Stomach smooth muscle (tissue), 2 donors: ENCODE measurements around the gene GLG1.
"Not testable (repeated sequence)": the region's sequence is repeated elsewhere in the genome, so short reads cannot be mapped to it uniquely, and the experiment has no call there.

Experiments used
- H3K27ac ChIP-seq: one replicate; pipeline ENCODE4 v1.7.0; 2013; ENCODE audit warnings: mild to moderate bottlenecking, low read length, inconsistent platforms
- H3K27me3 ChIP-seq, 2 donors: one replicate each; pipeline ENCODE4 v1.7.0; 2013; ENCODE audit warnings: low read length in 2 of 2; ENCODE audit not compliant: insufficient read depth in 2 of 2, control insufficient read depth in 1 of 2
- H3K36me3 ChIP-seq, 2 donors: one replicate each; pipeline ENCODE4 v1.7.0; 2013; ENCODE audit warnings: low read length in 2 of 2; ENCODE audit not compliant: control insufficient read depth in 2 of 2, insufficient read depth in 2 of 2
- H3K4me1 ChIP-seq: one replicate; pipeline ENCODE4 v1.7.0; 2013; ENCODE audit warnings: low read length; ENCODE audit not compliant: control insufficient read depth, insufficient read depth
- H3K4me3 ChIP-seq, 2 donors: one replicate each; pipeline ENCODE4 v1.7.0; 2013; ENCODE audit warnings: low read length in 2 of 2
- H3K9ac ChIP-seq, 2 donors: one replicate each; pipeline ENCODE4 v1.7.0; 2013; ENCODE audit warnings: low read length in 2 of 2, mild to moderate bottlenecking in 1 of 2
- H3K9me3 ChIP-seq, 2 donors: one replicate each; pipeline ENCODE4 v1.7.0; 2013; ENCODE audit warnings: low read length in 2 of 2; ENCODE audit not compliant: control insufficient read depth in 2 of 2
- donor health status: healthy.
- donor health status: Pancreatic carcinoma.

Gene GLG1

GRCh38 chr16:74558873-74559272 is 48.0 kb downstream of the GLG1 start:
- Histone ChIP-seq H3K4me1 (no peaks in the 10 kb centered on the region), H3K9me3 (no peaks in the 10 kb centered on the region), H3K9ac (no peak overlapping the region), H3K27me3 (no peaks in the 10 kb centered on the region), H3K4me3 (no peak overlapping the region), H3K36me3 (no peaks in the 10 kb centered on the region), H3K27ac (no peak overlapping the region)

DNA sequence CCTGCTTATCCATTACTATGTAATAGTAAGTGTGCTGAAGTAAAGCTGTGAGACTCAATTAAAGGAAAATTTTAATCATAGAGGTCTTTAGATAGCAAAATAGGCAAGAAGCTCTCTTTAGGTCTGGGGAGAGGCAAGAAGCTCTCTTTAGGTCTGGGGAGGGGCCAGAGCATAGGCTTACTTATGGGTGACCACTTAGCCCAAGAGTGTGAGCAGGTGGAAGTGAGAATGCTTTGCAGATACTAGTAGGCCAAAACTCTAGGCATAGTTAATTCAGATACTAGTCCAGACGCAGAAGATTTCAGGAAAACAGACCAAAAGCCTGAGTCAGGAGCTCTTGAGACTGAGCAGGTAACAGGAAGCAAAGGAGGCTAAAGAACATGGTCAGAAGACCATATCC is 49.6 kb downstream of the GLG1 start:
- no peaks in the 10 kb centered on the region for H3K9me3 ChIP-seq
- no peaks in the 10 kb centered on the region for H3K36me3 ChIP-seq
- no peaks in the 10 kb centered on the region for H3K4me1 ChIP-seq
- H3K27me3 ChIP-seq = no peaks in the 10 kb centered on the region
- no peak overlapping the region for H3K27ac ChIP-seq
- H3K9ac ChIP-seq = no peak overlapping the region
- no peak overlapping the region for H3K4me3 ChIP-seq

GRCh38 chr16:74556375-74556922 is 50.5 kb downstream of the GLG1 start:
- H3K36me3 ChIP-seq = no peaks in the 10 kb centered on the region
- no peaks in the 10 kb centered on the region for H3K27me3 ChIP-seq
- H3K4me1 ChIP-seq = no peaks in the 10 kb centered on the region
- no peak overlapping the region for H3K4me3 ChIP-seq
- H3K27ac ChIP-seq = no peak overlapping the region
- H3K9ac ChIP-seq = no peak overlapping the region
- H3K9me3 ChIP-seq = no peaks in the 10 kb centered on the region

DNA sequence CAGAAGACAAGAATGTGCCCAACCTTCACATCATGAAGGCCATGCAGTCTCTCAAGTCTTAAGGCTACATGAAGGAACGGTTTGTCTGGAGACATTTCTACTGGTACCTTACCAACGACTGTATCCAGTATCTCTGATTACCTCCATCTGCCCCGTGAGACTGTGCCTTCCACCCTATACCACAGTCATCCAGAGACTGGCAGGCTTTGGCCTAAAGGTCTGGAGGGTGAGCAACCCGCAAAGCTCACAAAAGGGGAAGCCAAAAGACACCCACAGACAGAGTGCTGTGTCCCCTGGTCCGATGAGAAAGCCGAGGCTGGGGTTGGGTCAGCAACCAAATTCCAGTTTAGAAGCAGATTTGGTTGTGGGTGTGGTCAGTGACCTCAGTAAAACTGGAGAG is 54.6 kb downstream of the GLG1 start:
- not testable (repeated sequence) for H3K36me3 ChIP-seq, H3K9ac ChIP-seq, H3K4me3 ChIP-seq, H3K27ac ChIP-seq, H3K4me1 ChIP-seq, H3K9me3 ChIP-seq, H3K27me3 ChIP-seq

- H3K27ac ChIP-seq, H3K9ac ChIP-seq: not testable (repeated sequence)
Measured at GRCh38 chr16:74550227-74551019, 56.5 kb downstream of the GLG1 start.

DNA sequence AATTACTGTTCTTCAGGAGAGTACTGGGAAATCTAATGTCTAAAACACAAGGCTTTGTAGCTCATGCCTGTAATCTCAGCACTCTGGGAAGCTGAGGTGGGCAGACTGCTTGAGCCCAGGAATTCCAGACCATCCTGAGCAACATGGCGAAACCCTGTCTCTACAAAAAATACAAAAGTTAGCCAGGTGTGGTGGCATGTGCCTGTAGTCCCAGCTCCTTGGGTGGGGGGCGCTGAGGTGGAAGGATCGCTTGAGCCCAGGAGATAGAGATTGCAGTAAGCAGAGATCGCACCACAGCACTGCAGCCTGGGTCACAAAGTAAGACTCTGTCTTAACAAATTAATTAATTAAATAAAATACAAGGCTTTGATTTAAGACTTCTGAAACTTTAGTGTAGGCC is 60.8 kb downstream of the GLG1 start:
- H3K27me3 ChIP-seq, H3K36me3 ChIP-seq, H3K27ac ChIP-seq, H3K9ac ChIP-seq, H3K9me3 ChIP-seq, H3K4me1 ChIP-seq, H3K4me3 ChIP-seq: not testable (repeated sequence)

More at GRCh38 chr16:74550227-74551019, 56.5 kb downstream of the GLG1 start:
- H3K4me1 ChIP-seq, H3K4me3 ChIP-seq, H3K9me3 ChIP-seq, H3K36me3 ChIP-seq, H3K27me3 ChIP-seq: not testable (repeated sequence)

- not testable (repeated sequence) for H3K4me1 ChIP-seq, H3K4me3 ChIP-seq, H3K9ac ChIP-seq, H3K27me3 ChIP-seq, H3K9me3 ChIP-seq, H3K36me3 ChIP-seq, H3K27ac ChIP-seq
Measured at GRCh38 chr16:74542911-74543578, 63.9 kb downstream of the GLG1 start.

- H3K36me3 ChIP-seq, H3K9me3 ChIP-seq, H3K4me1 ChIP-seq, H3K27ac ChIP-seq, H3K27me3 ChIP-seq, H3K4me3 ChIP-seq, H3K9ac ChIP-seq: not testable (repeated sequence)
Measured at GRCh38 chr16:74540663-74541062, 66.3 kb downstream of the GLG1 start.

DNA sequence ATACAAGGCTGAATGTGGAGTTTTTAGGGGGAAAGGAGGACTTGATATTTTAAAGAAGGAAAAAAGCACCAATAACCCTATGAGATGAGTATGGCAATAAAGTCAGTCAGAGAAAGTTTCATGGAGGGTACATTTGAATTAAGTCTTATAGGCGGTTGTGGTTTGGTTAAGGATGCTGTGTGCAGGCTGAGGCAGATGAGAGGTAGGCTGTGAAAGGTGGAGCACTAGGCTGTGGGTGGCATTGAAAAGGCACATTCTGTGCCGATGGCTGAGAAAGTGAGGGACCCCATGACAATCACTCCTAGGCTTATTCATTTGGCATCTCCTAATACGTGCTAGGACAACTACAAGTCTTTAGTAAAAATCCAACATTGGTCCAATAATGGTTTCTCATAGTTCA is 68.1 kb downstream of the GLG1 start:
- not testable (repeated sequence) for H3K9me3 ChIP-seq, H3K4me1 ChIP-seq, H3K9ac ChIP-seq, H3K27ac ChIP-seq, H3K4me3 ChIP-seq, H3K36me3 ChIP-seq, H3K27me3 ChIP-seq

DNA sequence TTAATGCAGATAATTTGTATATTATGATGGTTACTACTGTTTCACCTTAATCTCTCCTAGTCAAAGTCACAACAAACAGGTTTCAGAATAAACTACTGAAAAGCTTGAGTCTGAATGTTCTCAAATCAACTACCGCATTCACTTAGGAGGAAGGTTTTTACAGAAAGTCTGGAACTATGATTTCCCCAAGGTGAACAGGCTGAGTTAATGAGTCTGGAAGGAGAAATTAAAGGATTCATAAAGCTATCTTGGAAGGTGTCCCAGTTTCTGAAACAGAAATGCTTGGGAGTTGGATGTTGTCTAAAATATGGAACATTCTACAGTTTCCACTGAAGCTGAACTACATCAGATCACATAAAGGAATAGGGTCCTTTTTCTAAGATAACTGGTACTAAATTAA is 69.2 kb downstream of the GLG1 start:
- not testable (repeated sequence) for H3K9ac ChIP-seq, H3K9me3 ChIP-seq, H3K27me3 ChIP-seq, H3K36me3 ChIP-seq, H3K27ac ChIP-seq, H3K4me1 ChIP-seq, H3K4me3 ChIP-seq

GRCh38 chr16:74534650-74535049 is 72.3 kb downstream of the GLG1 start:
- H3K27me3 ChIP-seq, H3K27ac ChIP-seq, H3K9ac ChIP-seq: not testable (repeated sequence)

More at GRCh38 chr16:74534650-74535049, 72.3 kb downstream of the GLG1 start:
- H3K4me3 ChIP-seq, H3K36me3 ChIP-seq, H3K4me1 ChIP-seq, H3K9me3 ChIP-seq: not testable (repeated sequence)
